HepG2 (cell line): Measurements from ENCODE around the gene PKD2L1. TPM values are rescaled to one million over a fixed set of nuclear protein-coding genes. Genes with fewer than 3 reads are reported as not detected.
A peak's percentile ranks its signal among the peaks of the same experiment; 100 is the strongest.

Experiments used
- BORCS8-MEF2B ChIP-seq: sonication (generic); formaldehyde crosslinking; IDR thresholded peaks from 2 replicates; pipeline ENCODE4 v1.8.0; 2022; ENCODE audit warnings: mild to moderate bottlenecking, missing genetic modification reagents
- CCDC6 ChIP-seq: sonication (generic); formaldehyde crosslinking; IDR thresholded peaks from 2 replicates; pipeline ENCODE4 v1.8.1; 2022; ENCODE audit warnings: mild to moderate bottlenecking, missing genetic modification reagents, moderate library complexity
- HNF4A ChIP-seq: sonication (generic); formaldehyde crosslinking; IDR thresholded peaks from 2 replicates; pipeline ENCODE4 v1.4.0; 2020; ENCODE audit warnings: missing genetic modification reagents
- HNF4G ChIP-seq, 2 experiments: sonication (generic) in 1 of 2; formaldehyde crosslinking in 1 of 2; IDR thresholded peaks; 2 replicates each; pipeline versions ENCODE4 v1.4.0 to v1.6.1; 2011 to 2020; ENCODE audit warnings: borderline replicate concordance in 2 of 2, low read depth in 2 of 2, mild to moderate bottlenecking in 2 of 2, low read length in 1 of 2, missing genetic modification reagents in 1 of 2, moderate library complexity in 1 of 2
- SRSF9 ChIP-seq: fragments of 200-400 bp; formaldehyde crosslinking; IDR thresholded peaks from 2 replicates; pipeline ENCODE4 v1.6.1; 2018; ENCODE audit warnings: borderline replicate concordance, mild to moderate bottlenecking, low read depth, low read length; ENCODE audit not compliant: insufficient read depth, poor library complexity, severe bottlenecking
- ZBTB38 ChIP-seq: sonication (generic); formaldehyde crosslinking; IDR thresholded peaks from 2 replicates; pipeline ENCODE4 v1.5.1; 2020; ENCODE audit warnings: mild to moderate bottlenecking, missing genetic modification reagents
- ZNF318 ChIP-seq: sonication (generic); formaldehyde crosslinking; IDR thresholded peaks from 2 replicates; pipeline ENCODE4 v1.4.0; 2020; ENCODE audit warnings: mild to moderate bottlenecking, missing genetic modification reagents
- ZNF333 ChIP-seq: sonication (generic); formaldehyde crosslinking; IDR thresholded peaks from 2 replicates; pipeline ENCODE4 v1.4.0; 2020; ENCODE audit warnings: mild to moderate bottlenecking, missing genetic modification reagents, borderline replicate concordance
- ZNF44 ChIP-seq: sonication (generic); formaldehyde crosslinking; IDR thresholded peaks from 2 replicates; pipeline ENCODE4 v1.5.1; 2020; ENCODE audit warnings: mild to moderate bottlenecking, missing genetic modification reagents
- ZNF512B ChIP-seq: sonication (generic); formaldehyde crosslinking; IDR thresholded peaks from 2 replicates; pipeline ENCODE4 v1.5.1; 2020; ENCODE audit warnings: missing genetic modification reagents, mild to moderate bottlenecking, borderline replicate concordance
- ZXDC ChIP-seq: sonication (generic); formaldehyde crosslinking; IDR thresholded peaks from 2 replicates; pipeline ENCODE4 v1.5.0; 2020; ENCODE audit warnings: mild to moderate bottlenecking, missing genetic modification reagents
- polyA plus RNA-seq, 8 experiments: library from polyadenylated mRNA; depleted of rRNA in 3 of 8; stranded (reverse) in 7 of 8; unstranded in 1 of 8; fragments of >200 nt; fragmentation: Illumina TruSeq in 4 of 8; extraction: Trizol in 4 of 8; gene quantifications; 2 replicates each; pipeline versions ENCODE4 v1.2.1 to v1.2.3, GENCODE V29; 2011 to 2016; ENCODE audit warnings: low read depth in 4 of 8, missing spikeins in 1 of 8, mixed read lengths in 1 of 8; ENCODE audit not compliant: insufficient read depth in 1 of 8
- total RNA-seq, 5 experiments: library from RNA; depleted of rRNA; stranded (reverse); fragments of >200 nt; fragmentation: Illumina TruSeq; extraction: Trizol; gene quantifications; 2 replicates each; pipeline ENCODE4 v1.2.3, GENCODE V29; 2016; ENCODE audit warnings: low read depth in 1 of 5

Gene PKD2L1
- total and polyA plus RNA-seq, 2 of the 13 experiments (the other 11 are each of a cell fraction or from before 2014, with no cell fraction given): 0.07 to 0.15 TPM

GRCh38 chr10:100267239-100268104, 62.6 kb downstream of the PKD2L1 start, which contains the start of gene CWF19L1 (continued):
- peak; percentile 64; the same call in 1 of the 2 replicates for TF ChIP-seq BORCS8-MEF2B (CRISPR knock-in tag)
- peak; percentile 91; the same call in 1 of the 2 replicates for TF ChIP-seq ZNF44
- TF ChIP-seq ZXDC (CRISPR knock-in tag): no peak
- peak; percentile 47; the same call in 1 of the 2 replicates for TF ChIP-seq ZBTB38 (CRISPR knock-in tag)
- TF ChIP-seq HNF4A: no peak
- TF ChIP-seq HNF4G (IDR thresholded peaks at IDR 0.05; ENCODE audit: borderline replicate concordance, low read depth, low read length): peak; percentile 44; the same call in 1 of the 2 replicates
- TF ChIP-seq HNF4G (CRISPR knock-in tag; IDR thresholded peaks at IDR 0.05; ENCODE audit: borderline replicate concordance, low read depth): no peak
- 0 out of 2 replicates have a peak, but pooled peaks have one; percentile 34 for TF ChIP-seq ZNF333 (CRISPR knock-in tag)
- TF ChIP-seq SRSF9: no peak
- no peak for TF ChIP-seq ZNF318
- no peak for TF ChIP-seq CCDC6 (CRISPR knock-in tag)
- no peak for TF ChIP-seq ZNF512B (CRISPR knock-in tag)
